Astrocyte (in vitro differentiated cells and primary cell): ENCODE data around the gene GRID2.

ENCODE experiments used
- EZH2 ChIP-seq: IDR thresholded peaks from 2 replicates; pipeline ENCODE4 v1.6.1; 2012; ENCODE audit warnings: mild to moderate bottlenecking, low read length, inconsistent platforms; ENCODE audit not compliant: insufficient read depth
- TF ChIP-seq, protein P1 (sequence below): IDR thresholded peaks from 2 replicates; pipeline ENCODE4 v1.5.1; 2011; ENCODE audit warnings: low read depth, mild to moderate bottlenecking, inconsistent platforms, low read length, moderate library complexity; ENCODE audit not compliant: insufficient read depth

DNA sequence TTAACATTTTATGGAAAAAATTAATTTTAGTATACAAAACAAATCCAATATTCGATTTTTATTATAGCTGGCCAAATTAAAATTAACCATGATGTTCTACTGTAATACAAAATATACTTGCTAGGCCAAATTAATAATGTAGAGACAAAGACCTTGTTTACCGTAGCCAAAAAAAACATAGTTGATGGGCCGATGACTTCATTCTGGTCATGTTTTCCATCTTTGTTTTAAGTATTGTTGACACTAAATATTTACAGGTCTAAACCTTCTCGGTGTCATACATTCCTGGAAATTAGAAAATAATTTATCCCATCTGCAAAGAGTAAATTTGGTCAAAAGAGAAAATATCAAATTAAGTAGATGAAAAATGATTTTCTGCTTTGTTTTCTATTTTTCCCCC lies 698.5 kb downstream of the GRID2 start:
- TF ChIP-seq, protein P1, sequence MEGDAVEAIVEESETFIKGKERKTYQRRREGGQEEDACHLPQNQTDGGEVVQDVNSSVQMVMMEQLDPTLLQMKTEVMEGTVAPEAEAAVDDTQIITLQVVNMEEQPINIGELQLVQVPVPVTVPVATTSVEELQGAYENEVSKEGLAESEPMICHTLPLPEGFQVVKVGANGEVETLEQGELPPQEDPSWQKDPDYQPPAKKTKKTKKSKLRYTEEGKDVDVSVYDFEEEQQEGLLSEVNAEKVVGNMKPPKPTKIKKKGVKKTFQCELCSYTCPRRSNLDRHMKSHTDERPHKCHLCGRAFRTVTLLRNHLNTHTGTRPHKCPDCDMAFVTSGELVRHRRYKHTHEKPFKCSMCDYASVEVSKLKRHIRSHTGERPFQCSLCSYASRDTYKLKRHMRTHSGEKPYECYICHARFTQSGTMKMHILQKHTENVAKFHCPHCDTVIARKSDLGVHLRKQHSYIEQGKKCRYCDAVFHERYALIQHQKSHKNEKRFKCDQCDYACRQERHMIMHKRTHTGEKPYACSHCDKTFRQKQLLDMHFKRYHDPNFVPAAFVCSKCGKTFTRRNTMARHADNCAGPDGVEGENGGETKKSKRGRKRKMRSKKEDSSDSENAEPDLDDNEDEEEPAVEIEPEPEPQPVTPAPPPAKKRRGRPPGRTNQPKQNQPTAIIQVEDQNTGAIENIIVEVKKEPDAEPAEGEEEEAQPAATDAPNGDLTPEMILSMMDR: no peak
- no peak for TF ChIP-seq EZH2
